Retinal pigment epithelial cell (primary cell): Measurements from ENCODE around the gene SPEF2.
"Not testable (repeated sequence)": the region's sequence is repeated elsewhere in the genome, so short reads cannot be mapped to it uniquely, and the experiment has no call there.

Experiments
- DNase-seq: peaks from one replicate; pipeline ENCODE4 v3.0.0-alpha.2; 2010; ENCODE audit warnings: low read depth
- H3K4me3 ChIP-seq: 2 replicates; pipeline ENCODE4 v1.5.1; 2011; ENCODE audit warnings: mild to moderate bottlenecking, low read length, control low read depth, moderate library complexity
- CTCF ChIP-seq: conservative IDR thresholded peaks from 2 replicates; pipeline ENCODE4 v1.5.1; 2011; ENCODE audit warnings: low read depth, low read length, control low read depth, inconsistent platforms

SPEF2 gene

GRCh38 chr5:35835796-35836742, 218.4 kb downstream of the SPEF2 start:
- TF ChIP-seq CTCF = no peak
- no peak overlapping the region for H3K4me3 ChIP-seq
- DNase-seq = no peak

- no peak overlapping the region for H3K4me3 ChIP-seq
- DNase-seq = no peak
- TF ChIP-seq CTCF = no peak
Measured at GRCh38 chr5:35838370-35839042, 220.8 kb downstream of the SPEF2 start.

GRCh38 chr5:35842856-35843255, 225.2 kb downstream of the SPEF2 start:
- TF ChIP-seq CTCF = no peak
- H3K4me3 ChIP-seq = no peak overlapping the region
- DNase-seq = no peak

- not testable (repeated sequence) for H3K4me3 ChIP-seq
Measured at GRCh38 chr5:35845508-35845907, 227.8 kb downstream of the SPEF2 start.

GRCh38 chr5:35847491-35847890, 229.8 kb downstream of the SPEF2 start:
- no peak for DNase-seq
- H3K4me3 ChIP-seq = no peak overlapping the region
- no peak for TF ChIP-seq CTCF

More at GRCh38 chr5:35845508-35845907, 227.8 kb downstream of the SPEF2 start:
- DNase-seq = not testable (repeated sequence)

- no peak for TF ChIP-seq CTCF
Measured at GRCh38 chr5:35847961-35848360, 230.3 kb downstream of the SPEF2 start.

GRCh38 chr5:35849860-35850259, 232.2 kb downstream of the SPEF2 start:
- DNase-seq = no peak
- no peak overlapping the region for H3K4me3 ChIP-seq
- no peak for TF ChIP-seq CTCF

More at GRCh38 chr5:35847961-35848360, 230.3 kb downstream of the SPEF2 start:
- no peak overlapping the region for H3K4me3 ChIP-seq
- no peak for DNase-seq
